ENCODE measurements around the gene TRAPPC12.
"Not testable (repeated sequence)": the region's sequence is repeated elsewhere in the genome, so short reads cannot be mapped to it uniquely, and the experiment has no call there.

Gene TRAPPC12

DNA sequence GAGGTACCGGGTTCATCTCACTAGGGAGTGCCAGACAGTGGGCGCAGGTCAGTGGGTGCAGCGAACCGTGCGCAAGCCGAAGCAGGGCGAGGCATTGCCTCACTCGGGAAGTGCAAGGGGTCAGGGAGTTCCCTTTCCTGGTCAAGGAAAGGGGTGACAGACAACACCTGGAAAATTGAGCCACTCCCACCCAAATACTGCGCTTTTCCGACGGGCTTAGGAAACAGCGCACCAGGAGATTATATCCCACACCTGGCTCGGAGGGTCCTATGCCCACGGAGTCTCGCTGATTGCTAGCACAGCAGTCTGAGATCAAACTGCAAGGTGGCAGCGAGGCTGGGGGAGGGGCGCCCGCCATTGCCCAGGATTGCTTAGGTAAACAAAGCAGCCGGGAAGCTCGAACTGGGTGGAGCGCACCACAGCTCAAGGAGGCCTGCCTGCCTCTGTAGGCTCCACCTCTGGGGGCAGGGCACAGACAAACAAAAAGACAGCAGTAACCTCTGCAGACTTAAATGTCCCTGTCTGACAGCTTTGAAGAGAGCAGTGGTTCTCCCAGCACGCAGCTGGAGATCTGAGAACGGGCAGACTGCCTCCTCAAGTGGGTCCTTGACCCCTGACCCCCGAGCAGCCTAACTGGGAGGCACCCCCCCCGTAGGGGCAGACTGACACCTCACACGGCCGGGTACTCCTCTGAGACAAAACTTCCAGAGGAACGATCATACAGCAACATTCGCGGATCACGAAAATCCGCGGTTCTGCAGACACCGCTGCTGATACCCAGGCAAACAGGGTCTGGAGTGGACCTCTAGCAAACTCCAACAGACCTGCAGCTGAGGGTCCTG, 9.9 kb upstream of the TRAPPC12 start:
- not testable (repeated sequence) for DNase-seq (ENCODE audit: low read depth in 2 of 2)

DNA sequence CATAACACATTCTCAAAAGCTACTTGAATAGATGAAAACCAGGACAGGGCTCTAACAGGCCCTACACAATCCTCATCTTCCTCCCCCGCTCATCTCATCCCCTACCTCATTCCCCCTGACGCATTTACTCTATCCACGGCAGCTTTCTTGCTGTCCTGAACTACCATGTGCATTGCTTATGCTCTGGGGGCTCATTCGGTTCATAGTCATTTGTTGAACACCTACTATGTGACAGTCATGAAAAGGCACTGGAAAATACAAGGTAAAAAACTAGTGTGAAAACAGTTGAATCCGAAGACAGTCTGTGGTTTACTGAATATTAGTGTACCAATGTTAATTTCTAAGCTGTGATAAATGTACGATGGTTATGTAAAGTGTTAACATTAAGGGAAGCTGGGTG, 2.7 kb upstream of the TRAPPC12 start:
- no peak for DNase-seq (ENCODE audit: low read depth in 2 of 2)

DNA sequence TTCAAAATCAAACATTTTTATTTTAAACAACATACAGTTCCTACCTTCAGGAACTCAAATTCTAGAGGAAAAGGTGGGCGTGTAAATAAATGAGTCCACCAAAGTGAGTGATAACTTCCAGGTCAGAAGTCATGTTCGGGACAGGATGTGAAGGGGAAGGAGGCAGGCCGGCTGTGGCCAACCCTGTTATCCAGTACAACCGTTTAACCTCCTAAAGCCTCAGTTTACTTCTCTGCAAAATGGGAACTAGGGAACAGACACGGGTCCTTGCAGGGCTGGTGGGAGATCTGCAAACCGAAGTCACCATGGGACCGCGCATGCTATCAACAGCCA, 2.2 kb upstream of the TRAPPC12 start:
- DNase-seq (ENCODE audit: low read depth in 2 of 2): no peak

DNA sequence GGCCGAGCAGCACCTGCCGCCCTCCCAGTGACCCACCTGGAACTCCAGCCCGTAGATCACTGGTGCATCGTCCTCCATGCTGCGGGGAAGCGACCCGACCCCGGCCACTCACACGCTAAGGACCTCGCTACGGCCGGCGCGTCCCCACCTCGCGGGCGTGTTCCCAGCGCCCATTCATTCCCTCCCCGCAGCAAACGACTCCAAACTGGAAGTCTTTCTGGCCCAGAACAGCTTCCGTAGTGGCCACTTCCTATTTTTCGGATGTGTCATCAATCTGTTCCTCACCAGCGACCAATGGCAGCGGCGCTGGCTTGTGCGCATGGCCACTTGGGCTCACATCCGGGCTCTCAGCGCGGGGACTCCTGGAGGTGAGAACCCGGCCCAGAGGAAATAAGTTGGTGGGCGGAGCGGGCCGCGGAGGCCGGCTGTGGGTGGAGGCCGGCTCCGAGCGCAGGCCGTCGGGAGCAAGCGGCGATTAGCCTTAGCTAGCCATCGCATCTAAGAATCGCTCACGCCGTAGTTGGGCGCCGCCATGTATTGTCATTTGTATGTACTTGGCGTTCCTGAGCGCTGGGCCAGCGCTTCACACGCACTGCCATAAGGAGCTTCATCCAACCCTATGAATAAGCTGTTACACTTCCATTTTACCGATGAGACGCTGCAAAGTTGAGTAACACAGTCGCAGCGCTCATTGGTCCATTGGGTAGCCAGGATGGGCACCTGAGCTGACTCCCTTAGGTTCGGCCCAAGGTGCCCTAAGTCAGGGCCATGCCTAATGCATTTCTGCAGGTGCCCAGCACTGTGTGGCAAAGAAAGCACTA, 1.7 kb upstream of the TRAPPC12 start, which contains the start of gene EIPR1:
Gene EIPR1, minus strand, starts transcription at position 207 of the 821 bp plus-strand sequence. Its CDS starts 129 bp downstream, at position 78.
- peak; percentile 87 to 89 for DNase-seq (ENCODE audit: low read depth in 2 of 2)

DNA sequence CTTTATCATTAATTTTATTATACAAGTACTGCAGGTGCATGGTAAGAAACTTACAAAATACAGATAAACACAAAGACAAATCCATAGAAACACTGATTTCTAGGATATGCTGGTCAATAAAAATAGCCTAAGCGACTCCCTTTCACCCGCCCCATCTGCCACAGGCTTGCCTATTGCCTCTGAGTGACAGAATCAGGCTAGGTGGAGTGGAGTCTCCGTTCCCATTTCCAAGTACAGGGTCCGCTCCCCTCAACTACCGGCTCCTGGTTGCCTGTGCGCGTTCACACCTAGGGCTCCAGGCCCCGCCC, 201 bp upstream of the TRAPPC12 start:
- DNase-seq (ENCODE audit: low read depth in 2 of 2): no peak

DNA sequence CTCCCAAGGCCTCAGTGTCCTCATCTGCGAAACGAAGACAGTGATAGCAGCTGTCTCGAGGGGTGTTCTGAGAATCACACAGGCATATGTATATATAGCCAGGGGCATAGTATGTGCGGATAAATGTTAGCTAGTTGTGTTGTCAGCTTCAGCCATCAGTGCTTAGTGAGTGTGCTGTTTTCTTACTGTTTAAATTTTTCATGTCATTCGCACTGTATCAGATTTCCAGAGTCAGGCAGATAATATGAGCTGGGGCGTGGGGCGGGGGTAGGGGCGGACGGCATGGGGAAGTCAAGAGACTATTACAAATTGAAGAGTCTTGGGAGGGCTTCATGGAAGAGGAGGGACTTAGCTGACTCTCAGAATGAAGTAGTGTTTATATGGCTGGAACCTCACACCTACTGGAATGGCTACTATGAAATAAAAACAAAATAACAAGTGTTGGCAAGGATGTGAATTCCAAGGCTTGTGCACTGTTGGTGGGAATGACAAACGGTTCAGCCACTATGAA, 7.0 kb downstream of the TRAPPC12 start:
- no peak for DNase-seq (ENCODE audit: low read depth in 2 of 2)

DNA sequence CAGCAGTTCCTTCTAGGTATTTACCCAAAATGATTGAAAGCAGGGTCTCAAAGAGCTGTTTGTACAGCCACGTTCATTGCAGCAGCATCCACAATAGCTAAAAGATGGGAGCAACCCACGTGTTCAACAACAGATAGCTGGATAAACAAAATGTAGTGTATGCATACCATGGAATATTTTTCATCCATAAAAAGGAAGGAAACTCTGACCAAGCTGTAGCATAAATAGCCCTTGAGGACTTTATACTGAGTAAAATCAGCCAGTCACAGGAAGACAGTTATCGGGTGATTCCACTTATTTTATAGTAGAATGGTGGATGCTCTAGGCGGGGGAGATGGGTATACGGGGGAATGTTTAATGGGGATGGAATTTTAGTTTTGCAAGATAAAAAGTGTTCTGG, 7.5 kb downstream of the TRAPPC12 start:
- no peak for DNase-seq (ENCODE audit: low read depth in 2 of 2)

DNA sequence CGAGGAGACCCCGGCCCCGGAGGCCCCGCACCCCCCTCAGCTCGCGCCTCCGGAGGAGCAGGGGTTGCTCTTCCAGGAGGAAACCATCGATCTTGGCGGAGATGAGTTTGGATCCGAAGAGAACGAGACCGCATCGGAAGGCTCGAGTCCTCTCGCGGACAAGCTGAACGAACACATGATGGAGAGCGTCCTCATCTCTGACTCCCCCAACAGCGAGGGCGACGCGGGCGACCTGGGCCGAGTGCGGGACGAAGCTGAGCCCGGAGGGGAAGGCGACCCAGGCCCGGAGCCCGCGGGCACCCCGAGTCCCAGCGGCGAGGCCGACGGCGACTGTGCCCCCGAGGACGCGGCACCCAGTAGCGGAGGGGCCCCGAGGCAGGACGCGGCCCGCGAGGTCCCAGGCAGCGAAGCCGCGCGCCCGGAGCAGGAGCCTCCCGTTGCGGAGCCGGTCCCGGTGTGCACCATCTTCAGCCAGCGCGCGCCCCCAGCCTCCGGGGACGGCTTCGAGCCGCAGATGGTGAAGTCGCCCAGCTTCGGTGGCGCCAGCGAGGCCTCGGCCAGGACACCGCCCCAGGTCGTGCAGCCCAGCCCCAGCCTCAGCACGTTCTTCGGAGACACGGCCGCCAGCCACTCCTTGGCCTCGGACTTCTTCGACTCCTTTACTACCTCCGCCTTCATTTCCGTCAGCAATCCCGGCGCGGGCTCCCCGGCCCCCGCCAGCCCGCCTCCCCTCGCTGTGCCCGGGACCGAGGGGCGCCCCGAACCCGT, 8.3 kb downstream of the TRAPPC12 start:
- no peak for DNase-seq (ENCODE audit: low read depth in 2 of 2)

DNA sequence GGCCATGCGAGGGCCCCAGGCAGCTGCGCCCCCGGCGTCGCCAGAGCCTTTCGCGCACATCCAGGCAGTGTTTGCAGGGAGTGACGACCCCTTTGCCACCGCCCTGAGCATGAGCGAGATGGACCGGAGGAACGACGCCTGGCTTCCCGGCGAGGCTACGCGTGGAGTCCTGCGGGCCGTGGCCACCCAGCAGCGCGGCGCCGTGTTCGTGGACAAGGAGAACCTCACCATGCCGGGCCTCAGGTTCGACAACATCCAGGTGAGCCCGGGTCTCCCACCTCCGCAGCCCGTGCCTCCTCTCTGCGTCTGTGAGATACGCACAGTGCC, 8.9 kb downstream of the TRAPPC12 start:
- no peak for DNase-seq (ENCODE audit: low read depth in 2 of 2)

DNA sequence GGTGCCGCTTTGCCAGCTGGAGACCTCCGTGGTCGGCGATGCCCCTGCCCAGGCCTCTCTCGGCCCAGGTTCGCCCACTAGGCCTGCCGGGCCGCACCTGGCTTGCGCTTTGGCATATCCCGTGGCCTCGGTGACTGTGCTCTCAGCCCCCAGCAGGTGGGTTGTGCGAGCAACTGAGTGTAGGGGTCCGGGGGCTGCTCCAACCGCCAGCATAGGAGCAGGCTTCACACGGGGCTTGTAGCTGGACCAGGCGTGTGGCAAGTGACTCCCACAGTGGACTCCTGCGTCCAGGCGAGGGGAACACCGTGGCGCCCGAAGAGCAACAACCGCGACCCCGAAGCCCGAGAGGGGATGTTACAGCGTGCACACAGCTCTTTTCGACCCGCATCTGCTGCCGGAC, 9.7 kb downstream of the TRAPPC12 start:
- no peak for DNase-seq (ENCODE audit: low read depth in 2 of 2)

DNA sequence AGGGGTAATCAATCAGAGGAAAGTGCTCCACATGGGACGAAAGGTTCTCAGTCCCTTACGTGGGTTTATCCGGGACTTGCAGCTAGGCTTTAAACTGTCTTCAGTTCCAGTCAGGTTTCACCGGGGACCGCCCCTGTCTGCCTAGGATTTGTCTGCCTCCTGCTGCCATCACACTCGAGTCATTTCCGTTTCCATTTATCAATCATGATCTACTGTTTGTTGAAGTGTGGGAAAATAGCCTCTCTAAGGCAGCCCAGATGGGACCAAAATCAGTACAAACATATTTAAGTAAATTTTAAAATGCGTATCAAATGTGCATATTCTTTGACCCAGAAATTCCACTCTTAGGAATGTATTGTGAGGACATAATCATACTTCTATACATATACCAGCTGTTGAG, 10.5 kb downstream of the TRAPPC12 start:
- DNase-seq (ENCODE audit: low read depth in 2 of 2): no peak

DNA sequence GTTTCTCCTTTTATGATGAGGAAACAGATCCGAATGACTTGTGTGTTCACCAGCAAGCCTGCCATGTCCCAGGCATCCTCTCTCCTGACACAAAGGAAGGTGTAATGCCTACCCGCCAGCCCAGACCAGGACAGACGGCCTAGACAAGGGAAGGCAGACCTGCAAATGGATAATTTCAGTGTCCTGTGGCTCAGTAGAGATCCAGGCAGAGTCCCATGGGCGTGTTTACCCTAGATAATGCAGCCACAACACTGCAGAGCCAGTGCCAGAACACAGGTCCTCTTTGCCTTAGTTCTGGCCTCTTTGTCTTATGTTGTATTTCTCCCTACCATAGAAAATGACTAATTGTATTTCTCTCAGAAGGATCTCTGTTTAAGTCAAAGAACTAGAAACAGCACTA, 12.7 kb downstream of the TRAPPC12 start:
- no peak for DNase-seq (ENCODE audit: low read depth in 2 of 2)

DNA sequence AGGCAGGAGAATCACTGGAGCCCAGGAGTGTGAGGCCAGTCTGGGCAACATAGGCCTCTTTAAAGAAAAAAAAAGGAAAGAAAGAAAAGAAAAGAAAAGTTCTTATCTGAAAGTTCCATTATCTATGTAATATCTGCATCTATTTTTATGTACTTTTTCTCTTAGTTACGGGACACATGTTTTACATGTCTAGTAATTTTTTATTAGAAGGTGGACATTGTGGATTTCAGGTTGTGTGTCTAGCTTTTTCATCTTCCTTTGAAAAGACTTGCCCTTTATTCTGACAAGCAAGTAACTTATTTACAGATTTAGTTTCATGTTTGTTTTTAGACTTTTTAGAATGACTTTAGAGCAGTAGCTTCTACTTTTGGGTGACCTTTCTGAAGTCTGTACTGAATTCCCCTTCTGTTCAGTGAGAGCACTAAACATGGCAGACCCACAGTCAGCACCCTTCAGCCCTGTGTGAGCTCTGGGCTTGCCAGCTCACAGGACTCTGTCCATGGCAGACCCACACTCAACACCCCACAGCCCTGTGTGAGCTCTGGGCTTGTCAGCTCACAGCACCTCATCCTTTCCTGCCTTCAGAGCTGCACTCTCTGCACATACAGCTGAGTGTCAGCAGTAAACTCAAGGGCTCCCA, 17.5 kb downstream of the TRAPPC12 start:
- no peak for DNase-seq (ENCODE audit: low read depth in 2 of 2)

DNA sequence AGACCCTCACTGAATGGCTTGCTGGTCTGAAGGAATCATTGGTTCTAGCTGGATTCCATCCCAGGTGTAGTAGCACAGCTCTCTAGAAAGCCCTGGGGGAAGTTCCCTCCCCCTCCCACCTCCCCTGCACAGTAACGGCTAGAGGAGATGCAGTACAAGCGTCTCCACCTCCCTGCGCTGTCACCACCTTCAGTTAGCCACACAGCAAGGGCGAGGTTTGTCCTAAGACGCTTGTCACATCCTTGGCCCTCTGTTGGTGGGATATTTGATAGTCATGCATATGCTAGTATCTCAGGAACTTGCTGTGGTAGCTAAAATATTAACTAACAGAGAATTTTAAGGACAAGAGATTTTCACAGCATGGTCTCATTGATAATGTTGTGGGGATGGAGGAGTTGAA, 19.4 kb downstream of the TRAPPC12 start:
- DNase-seq (ENCODE audit: low read depth in 2 of 2): no peak

DNA sequence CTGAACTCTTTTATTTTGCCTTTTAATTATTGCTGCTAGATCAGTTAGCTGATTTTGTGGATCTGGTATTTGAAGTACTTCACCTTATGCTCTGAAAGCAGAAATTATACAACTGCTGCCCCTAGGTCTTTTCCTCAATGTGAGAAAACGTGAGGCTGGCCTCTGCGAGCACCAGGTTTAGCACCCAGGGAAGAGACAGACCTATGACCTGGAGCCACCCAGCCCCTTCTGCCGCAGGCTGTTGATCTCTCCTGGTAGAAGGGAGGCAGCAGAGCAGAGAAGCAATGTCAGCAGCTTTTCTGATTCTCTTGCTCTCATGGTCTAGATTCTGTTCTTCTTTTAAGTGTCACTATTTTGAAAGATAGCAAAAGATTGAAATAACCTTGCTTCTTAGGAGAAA, 19.9 kb downstream of the TRAPPC12 start:
- DNase-seq (ENCODE audit: low read depth in 2 of 2): no peak

DNA sequence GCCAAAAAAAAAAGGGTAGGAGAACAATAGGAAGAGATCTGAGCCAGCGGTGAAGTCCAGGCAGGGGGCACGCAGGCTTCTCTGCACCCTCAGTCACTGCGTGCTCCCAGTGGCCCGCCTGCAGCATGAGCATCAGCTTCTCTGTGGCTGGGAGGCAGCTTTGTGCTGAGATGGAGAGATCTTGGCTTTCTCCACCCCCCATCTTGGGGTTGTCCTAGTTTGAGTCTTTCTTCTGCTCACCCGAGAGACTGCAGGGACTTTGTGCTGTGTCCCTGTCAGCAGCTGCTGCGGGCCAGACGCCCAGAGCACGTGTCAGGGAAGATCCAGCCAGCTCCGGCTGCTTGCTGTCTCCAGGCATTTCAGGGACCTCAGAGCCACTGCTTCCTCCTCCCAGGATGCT, 20.3 kb downstream of the TRAPPC12 start:
- DNase-seq (ENCODE audit: low read depth in 2 of 2): no peak

DNA sequence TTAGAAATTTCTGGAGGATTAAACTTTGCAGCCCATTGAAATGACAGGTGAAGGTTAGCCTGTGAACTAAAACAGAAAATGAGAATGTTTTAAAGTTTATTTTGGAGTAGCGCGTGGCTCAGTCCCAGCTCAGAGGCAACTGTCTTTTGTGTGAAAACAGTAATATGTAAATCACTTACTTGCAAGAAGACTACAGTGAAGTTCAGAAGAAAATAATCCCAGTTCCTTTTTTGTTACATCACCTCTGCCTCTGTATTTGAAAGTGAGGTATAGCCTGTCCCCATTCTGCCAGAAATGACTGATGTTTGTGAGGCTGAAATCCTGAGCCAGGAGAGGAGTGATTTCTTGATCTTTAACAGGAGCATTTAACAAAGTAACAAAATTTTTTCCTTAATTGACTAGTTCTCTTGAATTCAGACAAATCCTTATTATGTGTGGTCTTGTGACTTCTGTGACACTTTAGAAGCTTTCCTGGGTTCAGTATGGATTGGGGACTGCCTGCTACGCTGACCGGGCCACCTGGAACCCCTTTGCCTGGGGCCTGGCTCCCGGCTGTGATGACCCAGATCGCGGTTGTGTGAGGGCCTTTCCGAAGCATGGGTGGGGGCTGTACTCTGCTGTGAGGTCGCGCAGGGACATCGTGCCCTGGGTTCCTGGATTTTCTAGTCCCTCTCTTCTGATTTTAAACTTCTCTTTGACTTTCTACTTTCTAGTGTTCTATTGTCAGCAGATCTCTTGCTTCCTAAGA, 24.3 kb downstream of the TRAPPC12 start:
- no peak for DNase-seq (ENCODE audit: low read depth in 2 of 2)

DNA sequence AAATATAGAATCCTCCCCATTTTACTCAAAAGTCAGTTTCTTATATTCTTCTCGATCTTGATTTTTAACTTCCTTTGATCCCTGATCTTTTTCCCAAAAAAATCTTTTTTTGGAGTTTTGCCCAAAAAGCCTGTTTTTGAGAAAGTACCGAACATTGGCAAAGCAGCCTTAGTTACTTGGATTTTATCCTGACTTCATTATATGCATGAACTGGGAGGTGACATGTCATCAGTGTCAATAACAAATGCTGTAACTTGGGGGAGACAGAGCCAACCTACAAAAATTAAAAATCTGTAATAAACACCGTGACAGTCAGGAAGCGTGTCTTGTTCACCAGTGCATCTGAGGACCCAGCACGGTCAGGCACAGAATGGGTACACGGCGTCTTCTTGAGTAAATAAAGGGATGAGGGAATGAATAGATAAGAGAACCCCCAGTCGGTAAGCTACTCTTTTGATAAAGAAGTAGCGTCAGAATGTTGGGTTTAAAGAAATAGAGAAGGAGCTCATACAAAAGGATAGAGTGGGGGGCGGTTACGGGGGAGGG, 24.9 kb downstream of the TRAPPC12 start:
- DNase-seq (ENCODE audit: low read depth in 2 of 2): no peak

DNA sequence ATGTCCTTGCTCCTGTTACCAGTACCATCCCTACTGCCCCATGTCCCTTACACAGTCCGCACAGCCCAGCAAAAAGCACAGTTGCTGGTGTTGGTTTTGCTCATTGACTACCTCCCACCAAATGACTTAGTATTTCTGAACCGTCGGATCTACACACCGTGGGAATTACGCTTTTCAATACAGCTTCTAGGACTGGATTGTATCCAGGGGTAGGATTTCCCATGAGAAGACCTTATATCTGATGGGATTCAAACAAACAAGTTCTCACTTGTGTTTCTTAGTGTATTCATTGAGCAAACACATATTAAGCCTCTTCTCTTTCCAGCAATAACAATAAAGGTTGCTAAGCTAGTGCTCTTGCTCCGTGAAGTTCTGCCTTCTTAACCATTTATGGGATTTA, 25.8 kb downstream of the TRAPPC12 start:
- no peak for DNase-seq (ENCODE audit: low read depth in 2 of 2)

DNA sequence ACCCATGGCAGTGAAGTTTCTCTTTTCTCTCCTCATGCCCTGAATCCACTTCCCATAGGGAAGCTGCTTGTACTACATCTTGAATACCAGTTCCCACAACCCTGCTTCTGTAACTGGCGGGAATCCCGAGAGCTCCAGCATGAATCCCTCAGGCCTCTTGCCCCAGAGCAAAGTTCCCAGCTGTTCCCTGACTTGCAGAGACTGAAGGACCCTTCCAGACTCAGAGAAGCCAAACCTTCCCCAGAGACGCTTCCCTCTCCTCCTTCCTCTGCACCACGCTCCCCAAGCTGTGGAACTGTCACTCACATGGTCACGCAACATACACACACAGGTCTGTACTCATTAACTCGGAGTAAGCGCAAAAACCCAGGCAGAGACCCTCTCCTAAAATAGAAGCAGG, 26.4 kb downstream of the TRAPPC12 start:
- no peak for DNase-seq (ENCODE audit: low read depth in 2 of 2)

DNA sequence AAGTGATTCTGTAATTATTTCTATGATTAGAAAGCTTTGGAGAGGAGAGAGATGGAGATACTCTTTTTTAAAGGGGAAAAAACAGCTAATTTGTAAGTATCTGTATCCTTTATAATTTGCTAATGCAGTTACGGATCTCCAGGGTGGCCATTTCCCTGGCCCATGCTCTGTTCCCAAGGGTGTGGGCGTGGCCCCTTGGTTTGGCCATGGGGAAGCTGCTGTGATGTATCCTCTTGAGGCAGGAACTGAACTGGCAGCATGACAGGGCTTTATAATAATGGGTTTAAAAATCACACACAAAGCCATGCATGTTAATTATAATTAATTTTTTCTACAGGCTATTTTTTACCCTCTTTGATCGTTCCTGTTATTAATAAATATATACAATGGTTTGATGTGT, 27.0 kb downstream of the TRAPPC12 start:
- DNase-seq (ENCODE audit: low read depth in 2 of 2): no peak

Data from stimulated activated CD4-positive, alpha-beta T cell treated with anti-CD3 and anti-CD28 coated beads, Interleukin-1b, Interleukin-23, amount 100 ng/mL, for 4 hours (primary cell).